Measurements from ENCODE around the gene PCDH1. TPM values are rescaled to one million over a fixed set of nuclear protein-coding genes. Genes with fewer than 3 reads are reported as not detected.

The PCDH1 gene
- total RNA-seq, 1 experiment from 2014 or later = 0.45 TPM

DNA sequence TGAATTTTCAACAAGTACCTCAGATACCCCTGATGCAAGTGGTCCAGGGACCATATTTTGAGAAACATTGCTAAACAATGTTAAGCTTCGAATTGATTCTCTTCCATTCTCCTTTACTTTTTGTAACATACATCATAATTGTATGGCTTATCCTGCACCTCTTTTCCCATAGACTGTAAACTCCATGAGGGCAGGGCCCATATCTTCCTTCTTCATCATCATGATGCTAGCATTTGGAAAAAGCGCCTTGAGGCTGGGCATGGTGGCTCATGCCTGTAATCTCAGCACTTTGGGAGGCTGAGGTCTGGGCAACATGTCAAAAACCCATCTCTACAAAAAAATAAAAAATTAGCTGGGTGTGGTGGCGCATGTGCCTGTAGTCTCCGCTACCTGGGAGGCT is 31.0 kb upstream of the PCDH1 start:
- BruUV-seq (replicated peaks) = no TSS peak
- TF ChIP-seq, protein P1, sequence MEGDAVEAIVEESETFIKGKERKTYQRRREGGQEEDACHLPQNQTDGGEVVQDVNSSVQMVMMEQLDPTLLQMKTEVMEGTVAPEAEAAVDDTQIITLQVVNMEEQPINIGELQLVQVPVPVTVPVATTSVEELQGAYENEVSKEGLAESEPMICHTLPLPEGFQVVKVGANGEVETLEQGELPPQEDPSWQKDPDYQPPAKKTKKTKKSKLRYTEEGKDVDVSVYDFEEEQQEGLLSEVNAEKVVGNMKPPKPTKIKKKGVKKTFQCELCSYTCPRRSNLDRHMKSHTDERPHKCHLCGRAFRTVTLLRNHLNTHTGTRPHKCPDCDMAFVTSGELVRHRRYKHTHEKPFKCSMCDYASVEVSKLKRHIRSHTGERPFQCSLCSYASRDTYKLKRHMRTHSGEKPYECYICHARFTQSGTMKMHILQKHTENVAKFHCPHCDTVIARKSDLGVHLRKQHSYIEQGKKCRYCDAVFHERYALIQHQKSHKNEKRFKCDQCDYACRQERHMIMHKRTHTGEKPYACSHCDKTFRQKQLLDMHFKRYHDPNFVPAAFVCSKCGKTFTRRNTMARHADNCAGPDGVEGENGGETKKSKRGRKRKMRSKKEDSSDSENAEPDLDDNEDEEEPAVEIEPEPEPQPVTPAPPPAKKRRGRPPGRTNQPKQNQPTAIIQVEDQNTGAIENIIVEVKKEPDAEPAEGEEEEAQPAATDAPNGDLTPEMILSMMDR (conservative IDR thresholded peaks at IDR 0.05; ENCODE audit: low read depth, low read length) = no peak
- TF ChIP-seq EZH2 (IDR thresholded peaks at IDR 0.05; ENCODE audit: borderline replicate concordance, low read depth, low read length, poor library complexity, severe bottlenecking) = no peak
- DNase-seq (ENCODE audit: low spot score) = no peak
- Histone ChIP-seq H3K9me3 (ENCODE audit: low read depth, low read length, poor library complexity, severe bottlenecking) (no peaks in the 10 kb centered on the region), H3K27me3 (replicated peaks; ENCODE audit: insufficient read depth, low read depth, low read length, poor library complexity) (no peaks in the 10 kb centered on the region), H3K27ac (ENCODE audit: low read depth, low read length, poor library complexity, severe bottlenecking) (no peak overlapping the region), H3K4me3 (ENCODE audit: low read depth, low read length, poor library complexity, severe bottlenecking) (no peak overlapping the region), H3K36me3 (ENCODE audit: insufficient read depth, low read length, poor library complexity, severe bottlenecking) (no peaks in the 10 kb centered on the region), H3K4me1 (ENCODE audit: insufficient read depth, low read length, poor library complexity, severe bottlenecking) (no peaks in the 10 kb centered on the region)
- intact Hi-C loops (cut with micrococcal nuclease; ENCODE audit: unreplicated experiment) = no loop called here
- ChIA-PET CTCF (interaction anchor here (0.6 kb wide), 1 partner anchor 145 kb away, joined by 3 read pairs; no protein-coding TSS in a partner anchor), POLR2A (ENCODE audit: low non-redundant PET) (no interaction called here)

DNA sequence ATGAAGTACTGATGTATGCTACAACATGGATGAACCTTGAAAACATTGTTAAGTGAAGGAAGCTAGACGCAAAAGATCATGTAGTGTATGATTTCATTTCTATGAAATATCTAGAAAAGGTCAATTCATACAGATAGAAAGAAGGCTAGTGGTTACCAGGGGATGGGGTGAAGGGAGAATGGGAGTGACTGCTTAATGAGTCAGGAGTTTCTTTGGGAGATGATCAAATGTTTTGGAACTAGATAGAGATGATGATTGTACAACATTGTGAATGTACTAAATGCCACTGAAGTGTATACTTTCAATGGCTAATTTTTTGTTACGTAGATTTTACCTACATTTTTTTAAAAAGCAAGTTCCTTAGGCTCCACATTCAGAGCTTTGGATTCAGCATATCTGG is 30.6 kb upstream of the PCDH1 start:
- no TSS peak for BruUV-seq (replicated peaks)
- H3K9me3 ChIP-seq (ENCODE audit: low read depth, low read length, poor library complexity, severe bottlenecking) = no peaks in the 10 kb centered on the region
- CTCF ChIA-PET = interaction anchor here (0.6 kb wide), 1 partner anchor 145 kb away, joined by 3 read pairs; no protein-coding TSS in a partner anchor
- H3K27me3 ChIP-seq (replicated peaks; ENCODE audit: insufficient read depth, low read depth, low read length, poor library complexity) = no peaks in the 10 kb centered on the region
- no peak for TF ChIP-seq EZH2 (IDR thresholded peaks at IDR 0.05; ENCODE audit: borderline replicate concordance, low read depth, low read length, poor library complexity, severe bottlenecking)
- TF ChIP-seq, protein P1 (conservative IDR thresholded peaks at IDR 0.05; ENCODE audit: low read depth, low read length) = no peak
- H3K27ac ChIP-seq (ENCODE audit: low read depth, low read length, poor library complexity, severe bottlenecking) = no peak overlapping the region
- no peak overlapping the region for H3K4me3 ChIP-seq (ENCODE audit: low read depth, low read length, poor library complexity, severe bottlenecking)
- DNase-seq (ENCODE audit: low spot score) = no peak
- intact Hi-C loops (cut with micrococcal nuclease; ENCODE audit: unreplicated experiment) = no loop called here
- no peaks in the 10 kb centered on the region for H3K4me1 ChIP-seq (ENCODE audit: insufficient read depth, low read length, poor library complexity, severe bottlenecking)
- no peaks in the 10 kb centered on the region for H3K36me3 ChIP-seq (ENCODE audit: insufficient read depth, low read length, poor library complexity, severe bottlenecking)
- POLR2A ChIA-PET (ENCODE audit: low non-redundant PET) = no interaction called here

DNA sequence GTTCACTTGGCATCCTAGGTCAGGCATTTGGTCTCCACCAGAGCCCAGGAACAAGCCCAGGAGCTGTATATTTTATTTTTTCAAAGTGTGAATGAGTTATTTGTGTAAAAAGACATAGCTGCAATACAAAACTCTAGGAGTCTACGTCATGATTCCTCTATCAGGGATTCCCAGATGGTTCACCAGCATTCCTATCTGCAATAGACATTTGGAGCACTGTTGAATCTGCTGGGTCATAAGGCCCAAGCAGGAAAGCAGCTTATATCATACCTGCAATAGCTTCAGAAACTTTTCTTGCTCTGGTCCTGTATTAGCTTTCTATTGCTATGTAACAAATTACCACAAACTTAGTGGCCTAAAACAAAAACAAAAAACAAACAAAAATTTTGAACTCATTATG is 28.8 kb upstream of the PCDH1 start:
- H3K36me3 ChIP-seq (ENCODE audit: insufficient read depth, low read length, poor library complexity, severe bottlenecking) = no peaks in the 10 kb centered on the region
- ChIA-PET POLR2A (ENCODE audit: low non-redundant PET) (interaction anchor here (0.6 kb wide), 1 partner anchor 407 kb away, joined by 3 read pairs; no protein-coding TSS in a partner anchor), CTCF (interaction anchor here (0.8 kb wide), 1 partner anchor 28 kb away, joined by 3 read pairs; no protein-coding TSS in a partner anchor)
- H3K27me3 ChIP-seq (replicated peaks; ENCODE audit: insufficient read depth, low read depth, low read length, poor library complexity) = no peaks in the 10 kb centered on the region
- no peak overlapping the region for H3K4me3 ChIP-seq (ENCODE audit: low read depth, low read length, poor library complexity, severe bottlenecking)
- no peaks in the 10 kb centered on the region for H3K4me1 ChIP-seq (ENCODE audit: insufficient read depth, low read length, poor library complexity, severe bottlenecking)
- no TSS peak for BruUV-seq (replicated peaks)
- no peaks in the 10 kb centered on the region for H3K9me3 ChIP-seq (ENCODE audit: low read depth, low read length, poor library complexity, severe bottlenecking)
- H3K27ac ChIP-seq (ENCODE audit: low read depth, low read length, poor library complexity, severe bottlenecking) = no peak overlapping the region
- no peak for DNase-seq (ENCODE audit: low spot score)
- intact Hi-C loops (cut with micrococcal nuclease; ENCODE audit: unreplicated experiment) = no loop called here
- TF ChIP-seq, protein P1 (conservative IDR thresholded peaks at IDR 0.05; ENCODE audit: low read depth, low read length) = no peak
- TF ChIP-seq EZH2 (IDR thresholded peaks at IDR 0.05; ENCODE audit: borderline replicate concordance, low read depth, low read length, poor library complexity, severe bottlenecking) = no peak

Data from A673 (cell line).